AG04450 (cell line): ENCODE results near the gene UBAP1L. TPM values are rescaled to one million over a fixed set of nuclear protein-coding genes. Genes with fewer than 3 reads are reported as not detected.

Source experiments
- CTCF ChIA-PET: fragments of 300-600, 350-600 bp; formaldehyde crosslinking; extraction: SDS; loops from one replicate; lab custom pipeline; 2022; ENCODE audit warnings: antibody characterized with exemption, inconsistent platforms; lab: Charles Lee
- POLR2A ChIA-PET: fragments of 350-600 bp; formaldehyde crosslinking; extraction: SDS; loops from one replicate; lab custom pipeline; 2021; ENCODE audit warnings: antibody characterized with exemption, inconsistent platforms; lab: Yijun Ruan, JAX
- DNase-seq: peaks from one replicate; pipeline ENCODE4 v3.0.0-alpha.2; 2011; ENCODE audit warnings: low read depth, low spot score
- H3K27ac ChIP-seq: one replicate; pipeline ENCODE4 v1.5.1; 2012; ENCODE audit warnings: low read depth, low read length, control low read depth
- H3K27me3 ChIP-seq: one replicate; pipeline ENCODE4 v1.6.0; 2012; ENCODE audit warnings: low read length; ENCODE audit not compliant: control insufficient read depth, insufficient read depth
- H3K4me3 ChIP-seq: 2 replicates; pipeline ENCODE4 v1.5.1; 2011; ENCODE audit warnings: mild to moderate bottlenecking, low read depth, low read length, control low read depth
- H3K9me3 ChIP-seq: 2 replicates; pipeline ENCODE4 v1.5.1; 2012; ENCODE audit warnings: low read length; ENCODE audit not compliant: control insufficient read depth, insufficient read depth
- CTCF ChIP-seq: IDR thresholded peaks from 2 replicates; pipeline ENCODE4 v1.5.1; 2011; ENCODE audit warnings: low read depth, low read length, control low read depth, inconsistent platforms
- polyA minus RNA-seq: library from RNA; depleted of rRNA, polyadenylated mRNA; stranded (reverse); fragments of >200 nt; gene quantifications from 2 replicates; pipeline ENCODE4 v1.2.3, GENCODE V29; 2011; rRNA and poly(A)+ RNA removed
- polyA plus RNA-seq: library from polyadenylated mRNA; depleted of rRNA; stranded (reverse); fragments of >200 nt; gene quantifications from 2 replicates; pipeline ENCODE4 v1.2.3, GENCODE V29; 2011; rRNA removed

Gene UBAP1L
- polyA plus RNA-seq = 0.46 and 0.55 TPM in 2 replicates
- polyA minus RNA-seq = 1.4 TPM in 2 replicates

- Histone ChIP-seq H3K27ac (no peak within 1 kb of the TSS), H3K27me3 (no peaks in the 10 kb centered on the region), H3K4me3 (no peak within 1 kb of the TSS), H3K9me3 (no peaks in the 10 kb centered on the region)
- ChIA-PET POLR2A (no interaction called here), CTCF (interaction anchor here (2.1 to 3.1 kb wide), 3 partner anchors 14 to 81 kb away, joined by 7 to 31 read pairs (median 8); no protein-coding TSS in a partner anchor)
- TF ChIP-seq CTCF = no peak
- no peak for DNase-seq
Measured at GRCh38 chr15:65115086-65115485, at the start of gene UBAP1L. Gene UBAP1L (minus strand): TSS chr15:65115200. CDS start chr15:65106215, 8,985 bp downstream.

- CTCF ChIA-PET = interaction anchor here (0.9 kb wide), 1 partner anchor 130 kb away, joined by 3 read pairs; no protein-coding TSS in a partner anchor
- Histone ChIP-seq H3K4me3 (no peak overlapping the region), H3K27ac (no peak overlapping the region), H3K27me3 (no peaks in the 10 kb centered on the region), H3K9me3 (no peaks in the 10 kb centered on the region; the same call in 1 of the 2 replicates)
- no peak for TF ChIP-seq CTCF
- no peak for DNase-seq
- POLR2A ChIA-PET = no interaction called here
Measured at GRCh38 chr15:65164139-65164538, 49.1 kb upstream of the UBAP1L start.

GRCh38 chr15:65163041-65163440 is 48.0 kb upstream of the UBAP1L start:
- ChIA-PET POLR2A (no interaction called here), CTCF (no interaction called here)
- Histone ChIP-seq H3K27me3 (no peaks in the 10 kb centered on the region), H3K27ac (no peak overlapping the region), H3K9me3 (no peaks in the 10 kb centered on the region), H3K4me3 (no peak overlapping the region)
- no peak for DNase-seq
- TF ChIP-seq CTCF = no peak

- CTCF ChIA-PET = interaction anchor here (0.8 to 1.3 kb wide), 2 partner anchors 115 to 123 kb away, joined by 3 read pairs; no protein-coding TSS in a partner anchor
Measured at GRCh38 chr15:65156692-65157091, 41.7 kb upstream of the UBAP1L start.

More at GRCh38 chr15:65156692-65157091, 41.7 kb upstream of the UBAP1L start:
- H3K4me3 ChIP-seq = no peak overlapping the region
- POLR2A ChIA-PET = no interaction called here
- DNase-seq = no peak
- no peak overlapping the region for H3K27ac ChIP-seq
- no peaks in the 10 kb centered on the region for H3K9me3 ChIP-seq
- TF ChIP-seq CTCF = no peak
- no peaks in the 10 kb centered on the region for H3K27me3 ChIP-seq
